NCI-H510A treated with DMSO at 0.1 percent for 48 hours (cell line): Measurements from ENCODE around the gene SPG11.
"Not testable (repeated sequence)": the region's sequence is repeated elsewhere in the genome, so short reads cannot be mapped to it uniquely, and the experiment has no call there.

ENCODE experiments used
- DNase-seq: peaks from one replicate; lab custom pipeline; 2025; lab: John Stamatoyannopoulos, UW

SPG11 gene

DNA sequence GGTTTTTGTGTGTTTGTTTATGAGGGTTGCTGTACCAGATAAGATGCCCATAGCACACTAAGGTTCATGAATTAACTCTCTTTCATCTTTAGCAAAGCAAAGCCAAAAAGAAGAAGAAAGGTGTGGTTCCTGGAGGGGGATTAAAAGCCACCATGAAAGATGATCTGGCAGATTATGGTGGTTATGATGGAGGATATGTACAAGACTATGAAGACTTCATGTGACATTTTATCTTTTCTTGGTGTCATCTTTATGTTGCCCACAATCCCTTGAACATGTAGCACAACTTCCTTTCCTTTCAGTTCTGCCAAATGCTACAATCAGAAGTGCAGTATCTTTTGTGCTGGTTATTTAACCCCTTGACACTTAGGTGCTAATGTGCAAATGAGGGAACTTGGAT lies 102.5 kb downstream of the SPG11 start:
- not testable (repeated sequence) for DNase-seq

DNA sequence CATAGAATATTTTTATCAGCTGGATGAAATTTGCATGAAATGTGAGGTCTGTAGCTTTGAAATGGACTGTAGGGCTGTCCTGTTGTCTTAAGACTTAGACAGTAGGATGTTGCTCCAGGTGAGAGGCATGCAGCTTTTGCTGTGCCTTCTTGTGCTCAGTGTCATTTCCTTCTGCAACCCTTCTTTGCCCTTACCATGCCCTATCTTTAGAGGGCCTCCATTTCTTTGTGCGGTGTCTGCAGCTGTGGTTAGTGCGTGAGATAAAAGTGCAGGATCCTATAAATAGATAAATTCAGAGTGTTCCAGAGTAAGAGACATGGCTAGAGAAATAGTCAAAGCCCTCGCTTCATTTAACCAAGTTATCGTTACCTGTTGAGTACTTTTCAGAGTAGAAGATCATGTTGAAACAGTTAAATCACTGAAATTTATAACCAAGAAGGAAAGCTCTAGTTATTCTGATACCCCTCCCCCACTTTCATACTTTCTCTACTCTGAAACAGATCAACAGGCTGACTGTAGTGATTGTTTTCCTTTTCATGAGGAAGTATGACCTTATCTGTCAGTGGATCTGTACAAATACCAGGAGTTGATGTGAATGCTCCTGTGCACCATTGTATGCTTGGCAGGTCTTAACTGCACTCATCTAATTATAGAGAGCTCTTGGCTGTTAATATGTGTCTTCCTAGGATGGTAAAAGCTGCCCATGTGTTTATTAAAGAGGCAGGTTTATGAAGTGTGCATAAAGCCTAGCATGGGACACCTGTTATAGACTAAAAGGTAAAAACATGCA lies 108.3 kb downstream of the SPG11 start:
- no peak for DNase-seq

DNA sequence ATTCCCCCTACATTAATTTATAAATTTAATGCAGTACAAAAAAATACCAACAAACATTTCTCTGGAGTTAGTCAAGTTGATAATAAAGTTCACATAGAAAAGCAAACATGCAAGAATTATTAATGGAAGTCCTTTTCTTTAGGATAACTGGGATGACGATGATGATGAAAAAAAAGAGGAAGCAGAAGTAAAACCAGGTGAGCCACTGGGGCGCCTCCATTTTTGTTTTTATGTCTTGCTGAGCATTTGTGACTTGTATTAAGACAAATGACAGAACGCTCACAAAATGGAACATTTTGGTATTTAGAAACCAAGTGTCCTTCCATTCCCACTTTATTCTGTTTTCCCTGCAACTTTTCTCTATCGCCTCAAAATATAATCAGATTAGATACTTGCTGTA lies 112.7 kb downstream of the SPG11 start:
- no peak for DNase-seq

DNA sequence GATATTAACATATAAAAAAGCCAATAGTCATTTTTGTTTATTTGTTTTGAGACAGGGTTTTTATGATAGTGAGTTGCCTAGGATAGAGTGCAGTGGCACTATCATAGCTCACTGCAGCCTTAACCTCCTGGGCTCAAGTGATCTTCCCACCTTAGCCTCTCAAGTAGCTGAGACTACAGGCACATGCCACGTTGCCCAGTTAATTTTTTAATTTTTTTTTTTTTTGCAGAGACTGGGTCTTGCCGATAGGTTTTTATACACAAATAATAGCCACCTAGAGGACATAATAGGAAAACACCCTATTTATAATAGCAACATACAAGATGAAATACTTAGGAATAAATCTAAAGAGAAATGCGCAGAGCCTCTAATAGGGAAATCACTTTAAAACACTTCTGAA lies 113.2 kb downstream of the SPG11 start:
- peak; percentile 10 for DNase-seq

DNA sequence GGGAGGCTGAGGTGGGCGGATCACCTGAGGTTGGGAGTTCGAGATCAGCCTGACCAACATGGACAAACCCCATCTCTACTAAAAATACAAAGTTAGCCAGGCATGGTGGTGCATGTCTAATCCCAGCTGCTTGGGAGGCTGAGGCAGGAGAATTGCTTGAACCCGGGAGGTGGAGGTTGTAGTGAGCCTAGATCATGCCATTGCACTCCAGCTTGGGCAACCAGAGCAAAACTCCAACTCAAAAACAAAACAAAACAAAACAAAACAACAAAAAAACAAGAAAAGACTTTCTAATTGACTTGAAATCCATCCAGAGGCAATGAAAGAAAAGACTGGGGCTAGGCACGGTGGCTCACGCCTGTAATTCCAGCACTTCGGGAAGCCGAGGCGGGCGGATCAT lies 114.3 kb downstream of the SPG11 start:
- not testable (repeated sequence) for DNase-seq

DNA sequence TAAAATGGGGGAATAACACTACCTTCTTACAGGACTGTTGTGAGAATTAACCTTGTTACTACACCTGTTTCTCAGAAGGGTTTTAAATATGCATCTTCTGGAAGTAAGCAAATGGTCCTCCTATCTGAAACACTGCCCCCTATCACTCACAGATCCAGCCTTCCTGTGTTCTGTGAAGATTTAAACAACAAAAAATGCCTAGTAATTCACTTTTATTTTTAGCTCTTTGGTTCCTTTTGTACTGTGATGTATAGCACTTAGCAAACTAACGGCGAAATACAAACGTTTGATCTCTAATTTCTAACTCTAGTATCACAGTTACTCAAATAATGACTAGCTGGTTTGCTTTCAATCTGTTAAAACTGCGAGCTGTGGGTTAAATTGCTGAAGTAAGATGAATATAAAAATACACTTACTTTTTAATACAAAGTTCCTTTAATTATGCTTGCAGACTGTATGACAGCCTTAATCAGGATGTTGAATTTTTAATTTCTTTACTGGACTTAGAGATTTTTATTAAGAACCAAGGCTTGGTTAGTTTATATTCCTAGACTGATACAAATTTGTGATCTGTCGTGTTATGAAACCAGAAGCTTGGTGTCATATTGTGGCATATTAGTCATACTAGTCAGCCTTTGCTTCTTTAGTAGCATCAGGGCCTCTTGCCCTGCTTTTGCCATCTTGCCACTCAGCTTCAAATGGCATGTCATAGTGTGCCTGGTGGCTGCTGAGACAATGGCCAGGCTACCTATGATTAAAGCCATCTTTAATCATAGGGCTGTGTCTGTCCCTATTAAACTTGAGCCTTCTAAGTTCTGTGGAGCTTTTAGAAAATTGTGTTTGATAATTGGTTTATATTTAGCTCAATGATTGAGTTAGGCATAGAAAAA lies 117.3 kb downstream of the SPG11 start:
- DNase-seq: no peak

DNA sequence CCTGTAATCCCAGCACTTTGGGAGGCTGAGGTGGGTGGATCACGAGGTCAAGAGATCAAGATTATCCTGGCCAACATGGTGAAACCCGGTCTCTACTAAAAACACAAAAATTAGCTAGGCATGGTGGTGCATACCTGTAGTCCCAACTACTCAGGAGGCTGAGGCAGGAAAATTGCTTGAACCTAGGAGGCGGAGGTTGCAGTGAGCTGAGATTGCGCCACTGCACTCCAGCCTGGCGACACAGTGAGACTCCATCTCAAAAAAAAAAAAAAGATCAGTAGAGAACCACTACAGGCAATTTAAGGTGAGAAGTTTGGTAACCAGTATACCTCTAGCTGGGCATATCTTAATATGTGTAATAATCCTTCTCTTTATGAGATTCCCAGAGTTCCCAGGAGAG lies 118.7 kb downstream of the SPG11 start:
- DNase-seq: not testable (repeated sequence)

DNA sequence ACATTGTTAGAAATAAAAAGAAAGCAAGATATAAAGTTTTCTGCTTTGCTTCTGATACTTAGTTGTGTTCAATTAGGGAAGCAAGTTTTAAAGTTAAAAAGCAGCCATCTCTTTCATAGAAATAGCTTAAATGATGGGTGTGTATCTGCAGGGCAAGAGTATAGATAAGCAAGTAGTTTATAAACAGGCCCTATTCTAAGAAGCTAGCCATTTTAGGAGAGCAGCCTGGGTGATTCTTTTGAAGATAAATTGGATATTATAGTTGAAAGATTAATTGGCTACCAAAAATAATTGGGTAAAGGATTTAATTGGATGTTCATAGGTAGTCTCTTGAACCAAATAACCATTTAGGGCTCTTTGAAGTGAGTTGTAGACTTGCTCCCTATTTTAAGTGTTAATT lies 120.9 kb downstream of the SPG11 start:
- no peak for DNase-seq

DNA sequence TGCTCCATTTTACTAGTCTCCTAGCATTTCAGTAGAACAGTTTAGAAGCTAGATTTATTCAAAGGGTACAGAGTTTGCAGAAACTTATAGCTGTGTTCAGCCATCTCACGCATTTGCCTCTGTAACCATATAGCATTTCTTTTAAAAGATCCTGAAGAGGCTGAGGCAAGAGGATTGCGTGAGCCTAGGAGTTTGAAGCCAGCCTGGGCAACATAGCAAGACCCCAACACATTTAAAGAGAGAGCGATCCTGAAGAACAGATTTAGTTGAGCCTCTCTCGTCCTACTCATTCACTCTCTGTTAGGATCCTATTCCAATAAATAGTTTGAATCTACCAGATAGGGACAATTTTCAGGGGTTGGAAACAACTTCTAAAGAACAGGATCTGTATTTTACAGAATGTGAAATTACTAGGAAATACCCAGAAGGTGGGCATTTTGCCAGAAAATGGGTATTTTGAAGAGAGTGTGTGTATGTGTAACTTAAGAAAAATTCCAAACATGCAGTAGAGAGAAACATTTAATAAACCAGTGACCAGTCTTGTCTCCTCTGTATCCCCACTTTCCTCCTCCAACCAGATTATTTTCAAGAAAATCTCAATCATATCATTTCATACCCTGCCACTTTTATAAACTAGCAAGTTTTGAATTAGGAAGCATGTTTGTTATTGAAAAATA lies 122.0 kb downstream of the SPG11 start:
- no peak for DNase-seq

DNA sequence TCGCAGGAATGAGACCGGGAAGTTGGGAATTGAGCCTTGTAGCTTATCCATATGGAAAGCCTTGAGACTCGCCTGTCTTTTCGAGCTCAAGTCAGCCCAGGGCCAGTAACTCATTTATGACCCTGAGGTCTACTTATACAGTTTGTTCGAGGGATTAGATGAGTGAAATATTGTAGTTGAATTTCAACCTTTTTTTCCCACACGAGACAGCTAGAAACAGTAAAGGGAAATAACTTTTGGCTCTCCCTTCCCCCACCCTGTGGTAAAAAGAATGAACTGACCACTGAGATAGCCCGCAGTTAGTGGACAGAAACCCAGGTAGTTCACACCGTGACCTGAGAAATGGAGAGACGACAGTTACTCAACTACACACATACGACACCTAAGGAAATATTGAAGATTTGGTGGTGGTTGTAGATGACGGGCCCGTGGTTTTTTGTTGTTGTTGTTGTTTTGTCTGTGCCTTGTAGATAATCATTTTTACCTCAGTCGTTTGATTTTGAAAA lies 125.7 kb downstream of the SPG11 start:
- no peak for DNase-seq

DNA sequence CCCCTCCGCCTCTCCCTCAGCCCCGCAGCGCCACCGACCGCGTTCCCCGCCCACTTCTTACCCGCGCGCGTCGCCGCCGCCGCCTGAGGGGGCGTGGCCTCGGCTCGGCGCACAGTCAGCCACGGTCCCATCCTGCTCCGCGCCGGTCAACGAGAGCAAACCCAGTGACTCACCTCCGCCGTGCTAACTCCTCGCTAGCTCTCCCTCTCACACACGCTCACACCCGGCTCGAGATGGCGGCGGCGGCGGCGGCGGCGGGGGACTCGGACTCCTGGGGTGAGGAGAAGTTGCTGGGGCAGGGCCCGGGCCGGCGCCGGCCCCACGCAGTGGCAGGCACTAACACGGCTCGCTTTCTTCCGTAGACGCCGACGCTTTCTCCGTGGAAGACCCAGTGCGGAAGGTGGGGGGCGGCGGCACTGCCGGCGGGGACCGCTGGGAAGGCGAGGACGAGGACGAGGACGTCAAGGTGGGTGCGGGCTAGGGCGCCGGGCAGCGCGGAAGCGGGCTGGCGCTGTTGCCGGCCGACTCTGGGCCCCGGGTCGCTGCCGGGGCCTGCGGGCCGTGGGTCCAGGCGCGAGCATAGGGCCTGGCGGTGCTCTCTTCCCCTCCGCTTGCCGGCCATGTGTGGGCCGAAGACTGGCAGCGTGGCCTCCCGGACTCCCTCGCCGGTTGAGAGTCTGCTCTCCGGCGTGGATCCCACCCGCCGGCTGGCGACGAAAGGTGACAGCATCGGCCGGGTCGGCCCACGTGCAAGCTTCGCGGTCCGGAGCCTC lies 126.3 kb downstream of the SPG11 start, which contains the start of gene EIF3J:
Gene EIF3J (plus strand): TSS at position 186 of the 773 bp plus-strand sequence. CDS start 48 bp downstream, at position 234.
- DNase-seq: peak; percentile 91

DNA sequence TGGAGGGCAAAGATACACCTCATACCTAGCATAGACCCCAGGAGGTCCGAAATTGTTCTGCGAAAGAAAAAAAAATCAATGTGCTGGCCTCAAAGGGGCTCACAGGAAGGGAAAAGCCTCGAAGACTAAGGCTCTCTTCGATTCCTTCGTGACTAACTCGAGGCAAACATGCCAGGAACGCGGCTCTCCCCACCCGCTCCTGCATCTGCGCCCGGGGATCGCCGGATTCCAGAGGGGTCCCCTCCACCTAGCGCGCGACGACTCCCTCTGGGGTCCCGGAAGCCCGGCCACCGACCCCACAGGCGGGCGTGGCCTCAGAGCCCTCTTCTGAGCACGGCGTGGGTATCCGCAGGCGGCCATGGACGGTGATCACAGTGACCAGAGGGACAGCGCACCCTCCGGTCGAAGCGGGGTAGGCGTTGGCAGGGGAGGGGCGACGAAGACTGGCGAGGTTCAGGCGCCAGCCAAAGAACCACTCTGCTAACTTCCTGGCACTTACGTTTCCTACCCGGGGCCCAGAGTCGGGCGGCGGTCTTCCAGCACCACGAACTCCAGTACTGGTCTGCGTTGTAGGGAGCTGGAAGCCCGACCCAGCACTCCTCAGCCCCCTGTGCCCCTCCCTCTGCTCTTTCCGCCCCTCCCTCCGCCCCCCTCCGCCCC lies 127.0 kb downstream of the SPG11 start:
- peak; percentile 91 for DNase-seq

DNA sequence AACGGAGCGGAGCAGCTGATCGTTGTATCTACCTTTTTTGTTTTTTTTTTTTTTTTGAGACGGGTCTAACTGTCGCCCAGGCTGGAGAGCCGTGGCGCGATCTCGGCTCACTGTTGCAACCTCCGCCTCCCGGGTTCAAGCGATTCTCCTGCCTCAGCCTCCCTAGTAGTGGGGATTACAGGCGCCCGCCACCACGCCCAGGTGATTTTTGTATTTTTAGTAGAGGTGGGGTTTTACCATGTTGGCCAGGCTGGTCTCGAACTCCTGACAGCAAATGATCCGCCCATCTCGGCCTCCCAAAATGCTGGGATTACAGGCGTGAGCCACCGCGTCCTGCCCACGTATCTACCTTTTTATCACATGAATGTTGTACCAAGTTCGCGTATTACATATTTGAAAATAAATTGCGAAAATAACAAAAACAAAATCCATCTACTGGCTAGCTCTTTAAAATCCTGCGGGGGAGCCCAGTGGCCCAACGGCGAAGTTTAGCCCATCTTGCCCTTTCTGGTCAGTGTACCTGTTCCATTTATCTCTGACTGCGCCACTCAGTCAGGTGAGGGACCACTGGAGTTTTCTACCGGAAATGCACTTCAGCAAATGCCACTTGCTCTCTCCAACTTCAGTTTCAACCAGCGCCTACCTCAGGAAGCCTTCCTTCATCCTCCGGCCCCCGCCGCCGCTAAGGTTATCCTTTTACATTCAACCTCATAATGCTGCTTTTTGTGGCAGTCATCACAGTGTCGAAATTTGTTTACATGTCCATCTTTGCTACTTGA lies 127.8 kb downstream of the SPG11 start:
- peak; percentile 49 for DNase-seq

DNA sequence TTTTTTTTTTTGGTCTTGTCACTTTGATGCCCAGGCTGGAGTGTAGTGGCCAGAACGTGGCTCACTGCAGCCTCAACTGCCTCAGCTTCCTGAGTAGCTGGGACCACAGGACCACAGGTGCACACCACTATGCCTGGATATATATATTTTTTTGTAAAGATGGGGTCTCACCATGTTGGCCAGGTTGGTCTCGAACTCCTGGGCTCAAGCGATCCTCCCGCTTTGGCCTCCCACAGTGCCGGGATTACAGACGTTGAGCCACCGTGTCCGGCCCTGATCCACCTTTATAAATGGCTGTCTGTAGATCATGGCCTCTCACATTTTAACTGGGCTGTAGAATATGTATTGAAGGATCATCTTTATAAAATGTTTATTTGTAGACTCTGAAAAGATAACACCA lies 128.4 kb downstream of the SPG11 start:
- DNase-seq: no peak

DNA sequence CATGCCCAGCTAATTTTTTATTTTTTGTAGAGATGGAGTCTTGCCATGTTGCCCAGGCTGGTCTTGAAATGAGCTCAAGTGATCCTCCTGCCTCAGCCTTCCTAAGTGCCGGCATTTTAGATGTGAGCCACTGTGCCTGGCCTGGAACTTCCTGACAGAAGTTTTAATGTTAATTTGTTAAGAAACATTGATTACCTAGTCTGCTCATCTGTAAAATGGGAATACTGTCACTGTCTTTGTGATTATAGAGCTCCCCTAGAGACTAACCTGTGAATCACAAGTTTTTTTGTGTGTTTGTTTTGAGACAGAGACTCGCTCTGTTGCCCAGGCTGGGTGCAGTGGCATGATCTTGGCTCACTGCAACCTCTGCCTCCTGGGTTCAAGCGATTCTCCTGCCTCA lies 130.8 kb downstream of the SPG11 start:
- DNase-seq: no peak

DNA sequence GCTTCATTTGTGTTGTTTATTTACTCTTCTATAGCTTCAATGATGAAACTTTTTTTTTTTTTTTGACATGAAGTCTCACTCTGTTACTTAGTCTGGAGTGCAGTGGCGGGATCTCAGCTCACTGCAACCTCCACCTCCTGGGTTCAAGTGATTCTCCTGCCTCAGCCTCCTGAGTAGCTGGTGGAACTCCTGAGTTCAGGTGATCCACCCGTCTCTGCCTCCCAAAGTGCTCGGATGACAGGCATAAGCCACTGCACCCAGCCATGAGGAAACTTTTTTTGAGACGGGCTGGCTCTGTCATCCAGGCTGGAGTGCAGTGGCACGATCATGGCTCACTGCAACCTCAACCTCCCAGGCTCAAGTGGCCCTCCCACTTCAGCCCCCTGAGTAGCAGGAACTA lies 131.2 kb downstream of the SPG11 start:
- DNase-seq: not testable (repeated sequence)

DNA sequence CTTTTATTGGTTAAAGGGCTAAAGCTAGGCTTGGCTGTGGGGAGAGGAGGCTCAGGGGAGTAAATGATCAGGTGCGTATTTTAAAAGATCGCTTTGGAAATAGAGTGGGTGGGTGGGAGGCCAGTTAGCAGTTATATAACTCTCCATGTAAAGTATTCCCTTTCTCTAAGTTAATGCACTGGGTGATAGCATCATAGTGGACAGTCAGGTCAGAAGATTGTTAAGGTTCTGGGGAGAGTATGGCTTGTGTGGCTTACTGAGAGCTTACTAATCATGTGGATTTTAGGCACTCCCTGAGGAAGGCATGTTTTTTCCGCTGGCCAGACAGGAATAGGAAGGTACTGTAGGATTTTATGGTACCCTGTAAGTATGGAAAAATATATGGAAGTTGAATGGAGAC lies 132.8 kb downstream of the SPG11 start:
- DNase-seq: no peak

DNA sequence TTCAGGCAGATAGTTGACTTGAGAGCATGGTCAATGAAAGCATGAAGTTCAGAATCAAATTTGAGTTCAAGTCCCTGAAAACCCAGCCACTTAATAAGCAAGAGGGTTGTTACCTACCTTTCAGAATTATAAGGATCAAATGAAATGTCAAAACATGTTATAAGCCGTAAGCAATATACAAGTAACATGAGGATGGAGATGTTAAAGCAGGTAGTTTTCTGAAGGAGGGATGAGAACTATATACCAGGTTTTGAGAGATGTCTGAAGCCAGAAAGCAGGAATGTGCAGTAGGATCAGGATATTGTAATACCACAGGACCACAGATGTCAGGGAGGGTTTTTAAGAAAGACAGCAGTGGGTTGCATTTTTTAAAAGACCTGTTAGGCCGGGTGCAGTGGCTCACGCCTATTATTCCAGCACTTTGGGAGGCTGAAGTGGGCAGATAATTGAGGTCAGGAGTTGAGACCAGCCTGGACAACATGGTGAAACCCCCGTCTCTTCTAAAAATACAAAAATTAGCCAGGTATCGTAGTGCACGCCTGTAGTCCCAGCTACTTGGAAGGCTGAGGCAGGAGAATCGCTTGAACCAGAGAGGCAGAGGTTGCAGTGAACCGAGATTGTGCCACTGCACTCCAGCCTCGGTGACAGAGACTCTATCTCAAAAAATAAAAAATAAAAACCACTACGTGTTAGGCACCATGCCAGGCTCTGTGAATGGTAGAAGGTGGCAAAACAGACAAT lies 133.4 kb downstream of the SPG11 start:
- no peak for DNase-seq

DNA sequence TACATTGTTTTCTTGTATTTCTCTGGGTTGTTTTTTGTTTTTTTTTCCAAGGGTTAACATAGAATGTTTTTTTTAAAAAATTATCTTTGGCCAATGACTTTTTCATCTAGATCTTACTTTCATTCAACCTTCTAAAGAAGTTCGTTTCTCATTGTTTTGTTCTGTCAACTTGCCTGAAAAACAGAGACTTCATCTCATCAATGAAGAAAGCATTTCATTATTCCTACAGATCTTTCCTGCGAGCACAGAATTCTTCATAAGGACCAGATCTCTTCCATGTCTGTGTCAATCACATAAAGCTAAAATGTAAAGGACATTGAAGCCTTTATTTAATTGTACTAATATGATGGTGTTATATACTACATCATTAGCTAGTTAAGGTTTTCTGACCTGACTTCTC lies 136.2 kb downstream of the SPG11 start:
- DNase-seq: no peak
